T-cell (primary cell): ENCODE measurements around the gene SEC16B. TPM values are rescaled to one million over a fixed set of nuclear protein-coding genes. Genes with fewer than 3 reads are reported as not detected.

ENCODE experiments used
- ATAC-seq, 4 experiments: fragments of 200-7000 bp in 3 of 4; fragments of 150-1000 bp in 1 of 4; cut with Tn5 transposase; replicated peaks in 1 of 4; 1 replicate in 3 of 4; 2 replicates in 1 of 4; pipeline ENCODE4 v1.10.0; 2021; ENCODE audit warnings: moderate library complexity in 3 of 4, mild to moderate bottlenecking in 2 of 4, moderate number of reproducible peaks in 1 of 4
- CTCF ChIA-PET, 2 donors: fragments of 300-600 bp; sonication (Branson Sonifier 250); formaldehyde crosslinking; loops; one replicate each; lab custom pipeline; 2022; ENCODE audit warnings: antibody characterized with exemption in 2 of 2; lab: Charles Lee
- POLR2A ChIA-PET, 2 donors: fragments of 300-600 bp; sonication (Branson Sonifier 250); formaldehyde crosslinking; loops; one replicate each; lab custom pipeline; 2022; ENCODE audit warnings: antibody characterized with exemption in 2 of 2; lab: Charles Lee
- DNase-seq, 35 experiments: peaks; one replicate each; pipeline versions ENCODE4 v3.0.0 to v3.0.0-alpha.2; 2013 to 2023
- H3K27ac ChIP-seq: one replicate; pipeline ENCODE4 v1.5.1; 2013; ENCODE audit warnings: low read length
- H3K27me3 ChIP-seq, 2 experiments: replicated peaks in 1 of 2; 1 replicate in 1 of 2; 2 replicates in 1 of 2; pipeline versions ENCODE4 v1.6.1 to v1.7.0; 2013; ENCODE audit warnings: low read length in 1 of 2, mixed read lengths in 1 of 2; ENCODE audit not compliant: control insufficient read depth in 2 of 2, insufficient read depth in 2 of 2; ENCODE audit errors: extremely low read depth in 1 of 2
- H3K36me3 ChIP-seq, 2 donors: 1 replicate in 1 of 2; 2 replicates in 1 of 2; pipeline versions ENCODE4 v1.6.1 to v1.7.0; 2013; ENCODE audit warnings: low read length in 1 of 2; ENCODE audit not compliant: control insufficient read depth in 2 of 2, insufficient read depth in 1 of 2; ENCODE audit errors: extremely low read depth in 1 of 2
- H3K4me1 ChIP-seq, 2 experiments: 1 replicate in 1 of 2; 2 replicates in 1 of 2; pipeline versions ENCODE4 v1.6.1 to v1.7.0; 2013; ENCODE audit warnings: low read length in 2 of 2, mixed read lengths in 1 of 2; ENCODE audit not compliant: insufficient read depth in 2 of 2, control insufficient read depth in 1 of 2; ENCODE audit errors: extremely low read depth in 1 of 2
- H3K4me3 ChIP-seq, 2 donors: 1 replicate in 1 of 2; 2 replicates in 1 of 2; pipeline versions ENCODE4 v1.5.1 to v1.7.0; 2013; ENCODE audit warnings: mild to moderate bottlenecking in 2 of 2, low read length in 1 of 2, moderate library complexity in 1 of 2; ENCODE audit not compliant: control insufficient read depth in 1 of 2; ENCODE audit errors: extremely low read depth in 1 of 2
- H3K9me3 ChIP-seq: 2 replicates; pipeline ENCODE4 v1.7.0; 2013
- H3K27ac Mint-ChIP-seq, 2 donors: one replicate each; pipeline ENCODE4 v1.8.0; 2020 to 2021; ENCODE audit warnings: mild to moderate bottlenecking in 2 of 2, mixed read lengths in 2 of 2
- H3K27me3 Mint-ChIP-seq, 2 donors: one replicate each; pipeline ENCODE4 v1.8.0; 2021 to 2022; ENCODE audit warnings: mixed read lengths in 2 of 2
- H3K36me3 Mint-ChIP-seq: one replicate; pipeline ENCODE4 v1.8.0; 2021; ENCODE audit warnings: mixed read lengths
- H3K4me1 Mint-ChIP-seq, 3 donors: one replicate each; pipeline ENCODE4 v1.8.0; 2020 to 2022; ENCODE audit warnings: mixed read lengths in 3 of 3, mild to moderate bottlenecking in 1 of 3
- H3K4me3 Mint-ChIP-seq, 3 donors: one replicate each; pipeline ENCODE4 v1.8.0; 2020 to 2022; ENCODE audit warnings: mild to moderate bottlenecking in 3 of 3, mixed read lengths in 3 of 3, moderate library complexity in 3 of 3
- H3K9me3 Mint-ChIP-seq, 3 donors: one replicate each; pipeline ENCODE4 v1.8.0; 2020 to 2022; ENCODE audit warnings: mixed read lengths in 3 of 3
- WGBS: methylation state at CpG from one replicate; pipeline ENCODE4 v1.1.5; 2013; ENCODE audit warnings: missing lambda C conversion rate; ENCODE audit not compliant: insufficient coverage; 5-methylcytosine and 5-hydroxymethylcytosine counted together
- total RNA-seq, 35 experiments: library from RNA in 6 of 35; stranded (reverse) in 6 of 35; fragments of 120-200 nt in 1 of 35; gene quantifications; one replicate each; pipeline versions ENCODE4 v1.2.1 to v1.2.4 and lab custom pipeline; 2013 to 2026

SEC16B gene
- total RNA-seq, 5 donors from 2014 or later (not counting 1 experiment from before 2014, with no cell fraction given): not detected

DNA sequence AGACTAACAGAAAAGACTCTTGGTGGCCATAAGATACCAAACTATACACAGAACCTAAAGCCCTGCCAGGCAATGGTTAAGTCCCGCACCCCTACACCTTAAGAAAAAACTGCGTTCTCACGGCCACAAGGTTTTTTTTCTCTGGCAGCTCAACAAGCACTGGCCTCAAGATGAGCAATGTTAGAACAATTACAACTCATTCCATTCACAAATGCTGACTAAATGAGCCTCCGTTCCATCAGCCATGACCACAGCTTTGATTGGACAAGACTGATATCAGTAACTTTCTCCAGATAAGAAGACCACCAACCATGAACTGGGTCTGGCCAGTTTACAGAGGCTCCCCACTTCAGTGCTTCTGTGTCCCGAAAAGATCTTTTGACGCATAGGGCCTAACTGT lies 31.9 kb downstream of the SEC16B start:
- WGBS: 92% methylated on average over 5 of the region's 6 CpGs
- Mint-ChIP-seq H3K9me3 (no peaks in the 10 kb centered on the region), H3K27ac (no peak overlapping the region), H3K4me1 (no peaks in the 10 kb centered on the region), H3K27me3 (no peaks in the 10 kb centered on the region), H3K4me3 (no peak overlapping the region), H3K36me3 (no peaks in the 10 kb centered on the region)
- POLR2A ChIA-PET: no interaction called here
- Histone ChIP-seq H3K4me1 (no peaks in the 10 kb centered on the region), H3K36me3 (no peaks in the 10 kb centered on the region), H3K4me3 (no peak overlapping the region), H3K27ac (no peak overlapping the region), H3K9me3 (no peaks in the 10 kb centered on the region), H3K27me3 (no peaks in the 10 kb centered on the region)
- CTCF ChIA-PET: no interaction called here
- ATAC-seq: no peak
- DNase-seq: no peak

DNA sequence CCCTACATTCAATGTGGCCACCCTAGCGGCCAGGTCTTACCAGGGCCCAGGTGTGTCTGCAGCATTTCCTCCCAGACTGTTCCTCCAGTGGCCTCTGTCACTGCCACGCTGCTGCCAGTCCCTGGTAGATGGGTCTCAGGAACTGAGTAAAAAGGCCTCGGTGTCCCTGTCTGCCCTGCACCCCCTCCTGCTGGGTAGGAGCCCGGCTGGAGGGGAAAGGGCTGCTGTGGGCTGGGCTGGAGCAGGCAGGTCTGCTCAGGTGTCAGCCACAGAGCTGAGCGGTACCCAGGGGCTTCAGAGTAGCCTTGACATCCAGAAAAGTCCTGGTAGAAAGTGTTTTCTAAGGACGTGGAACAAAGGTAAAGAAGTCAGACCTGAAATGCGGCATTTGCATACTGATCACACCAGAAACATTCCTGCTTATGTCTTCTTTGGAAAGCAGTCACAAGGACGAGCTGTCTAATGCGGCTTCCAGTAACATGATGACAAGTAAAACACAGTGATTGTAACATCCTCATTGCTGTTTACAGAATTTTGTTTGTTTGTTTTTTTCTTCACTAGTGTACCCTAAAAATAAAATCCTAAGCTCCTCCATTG lies 32.6 kb downstream of the SEC16B start:
- Mint-ChIP-seq H3K4me3 (no peak overlapping the region), H3K27me3 (no peaks in the 10 kb centered on the region), H3K27ac (no peak overlapping the region), H3K9me3 (no peaks in the 10 kb centered on the region), H3K4me1 (no peaks in the 10 kb centered on the region), H3K36me3 (no peaks in the 10 kb centered on the region)
- H3K27me3 ChIP-seq: no peaks in the 10 kb centered on the region
- H3K9me3 ChIP-seq: no peaks in the 10 kb centered on the region
- 80% methylated on average over 5 of the region's 9 CpGs for WGBS
- ATAC-seq (no peak), DNase-seq (no peak)
- ChIA-PET CTCF (no interaction called here), POLR2A (no interaction called here)
- H3K27ac ChIP-seq: no peak overlapping the region
- no peak overlapping the region for H3K4me3 ChIP-seq
- H3K36me3 ChIP-seq: no peaks in the 10 kb centered on the region
- no peaks in the 10 kb centered on the region for H3K4me1 ChIP-seq

DNA sequence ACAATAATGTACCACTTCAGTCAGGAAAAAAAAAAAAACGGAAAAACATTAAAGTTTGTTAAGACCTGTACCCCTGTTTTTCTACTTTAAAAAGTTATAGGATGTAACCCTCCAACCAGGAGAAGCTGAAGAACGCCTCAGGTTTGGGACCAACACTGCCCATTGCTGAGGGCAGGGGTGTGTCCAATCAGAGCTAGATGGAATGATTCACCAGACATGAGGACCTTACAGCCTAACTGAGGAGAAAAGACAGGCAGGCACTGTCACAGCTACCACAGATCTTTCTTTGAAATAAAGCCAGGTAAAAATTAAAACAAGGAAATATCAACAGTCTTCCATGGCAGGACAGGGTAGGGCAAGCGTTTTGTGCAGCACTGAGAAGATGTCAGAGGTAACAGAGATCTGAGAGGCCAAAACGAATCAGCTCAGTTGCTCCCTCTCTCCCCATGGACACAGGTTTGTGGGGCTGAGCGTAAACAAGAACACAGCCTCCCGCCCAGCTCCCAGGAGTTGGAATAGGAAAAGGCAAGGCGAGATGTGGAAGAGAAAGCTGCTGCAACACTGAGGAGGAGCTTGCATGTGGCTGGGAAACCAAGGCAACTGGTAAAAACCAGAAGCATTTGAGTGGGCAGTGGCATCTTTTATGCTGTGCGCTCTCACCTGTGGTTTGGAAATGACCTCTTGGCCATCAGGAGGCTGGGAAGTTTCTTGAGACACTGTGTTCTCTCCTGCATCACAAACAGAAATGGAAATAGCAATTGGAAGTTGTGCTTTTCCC lies 34.0 kb downstream of the SEC16B start:
- H3K27me3 Mint-ChIP-seq: no peaks in the 10 kb centered on the region
- H3K4me3 Mint-ChIP-seq: no peak overlapping the region

DNA sequence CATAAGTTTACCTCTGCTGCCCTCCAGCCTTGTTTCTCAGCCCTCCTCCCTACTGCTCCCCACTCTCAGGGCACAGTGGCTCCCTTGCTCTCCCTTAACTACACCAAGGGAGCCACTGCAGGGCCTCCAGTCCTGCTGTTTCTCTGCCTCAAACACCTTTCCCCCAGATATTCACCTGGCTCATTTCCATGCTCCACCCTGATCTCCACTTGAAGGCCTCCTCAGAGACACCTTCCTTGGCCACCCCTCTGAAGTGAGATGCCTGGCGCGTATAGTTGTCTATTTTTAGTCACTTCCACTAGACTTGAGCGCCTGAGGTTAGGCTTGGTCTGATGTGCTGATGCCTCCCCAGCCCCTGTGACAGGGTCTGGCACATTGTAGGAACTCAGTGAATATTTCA lies 34.9 kb downstream of the SEC16B start:
- DNase-seq (no peak), ATAC-seq (no peak)
- POLR2A ChIA-PET: no interaction called here
- no peaks in the 10 kb centered on the region for H3K4me1 ChIP-seq
- no peaks in the 10 kb centered on the region for H3K9me3 ChIP-seq
- Mint-ChIP-seq H3K36me3 (no peaks in the 10 kb centered on the region), H3K4me3 (no peak overlapping the region), H3K9me3 (peaks cover 0 to 3% (median 0%) of the 10 kb centered on the region in 3 donors), H3K4me1 (no peaks in the 10 kb centered on the region), H3K27ac (no peak overlapping the region), H3K27me3 (no peaks in the 10 kb centered on the region)
- no CpG with 5 or more reads among the region's 3 CpGs for WGBS
- H3K36me3 ChIP-seq: no peaks in the 10 kb centered on the region
- no peaks in the 10 kb centered on the region for H3K27me3 ChIP-seq
- H3K27ac ChIP-seq: no peak overlapping the region
- CTCF ChIA-PET: no interaction called here
- H3K4me3 ChIP-seq: no peak overlapping the region

More for the DNA sequence above, 34.0 kb downstream of the SEC16B start:
- no peaks in the 10 kb centered on the region for H3K9me3 ChIP-seq
- DNase-seq: no peak
- 43% methylated on average over 2 of the region's 8 CpGs for WGBS
- POLR2A ChIA-PET: no interaction called here
- H3K36me3 ChIP-seq: no peaks in the 10 kb centered on the region
- no peaks in the 10 kb centered on the region for H3K4me1 ChIP-seq
- no peaks in the 10 kb centered on the region for H3K27me3 ChIP-seq
- Mint-ChIP-seq H3K27ac (no peak overlapping the region), H3K36me3 (no peaks in the 10 kb centered on the region), H3K4me1 (no peaks in the 10 kb centered on the region), H3K9me3 (peaks cover 0 to 3% (median 0%) of the 10 kb centered on the region in 3 donors)
- no peak overlapping the region for H3K27ac ChIP-seq
- H3K4me3 ChIP-seq: no peak overlapping the region
- CTCF ChIA-PET: no interaction called here
- no peak for ATAC-seq

DNA sequence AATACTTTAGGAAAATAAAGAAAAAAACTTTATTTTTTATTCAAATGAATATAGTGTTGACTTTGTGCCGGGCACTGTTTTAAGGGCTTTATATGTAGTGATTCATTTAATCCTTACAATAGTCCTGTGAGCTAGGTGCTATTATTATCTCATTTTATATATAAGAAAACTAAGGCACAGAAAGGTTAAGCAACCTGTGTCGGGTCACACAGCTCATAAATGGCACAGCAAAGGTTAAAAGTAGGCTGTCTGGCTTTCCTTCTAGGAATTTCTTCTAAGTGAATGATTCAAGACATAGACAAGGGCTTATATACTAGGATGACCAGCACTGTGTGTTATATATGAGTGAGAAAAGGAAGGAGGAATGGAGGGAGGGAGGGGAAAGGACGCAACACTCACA lies 35.4 kb downstream of the SEC16B start:
- peaks cover 0 to 3% (median 0%) of the 10 kb centered on the region in 3 donors for H3K9me3 Mint-ChIP-seq
- H3K27ac ChIP-seq: no peak overlapping the region
- 83% methylated on average over 1 of the region's 3 CpGs for WGBS

DNA sequence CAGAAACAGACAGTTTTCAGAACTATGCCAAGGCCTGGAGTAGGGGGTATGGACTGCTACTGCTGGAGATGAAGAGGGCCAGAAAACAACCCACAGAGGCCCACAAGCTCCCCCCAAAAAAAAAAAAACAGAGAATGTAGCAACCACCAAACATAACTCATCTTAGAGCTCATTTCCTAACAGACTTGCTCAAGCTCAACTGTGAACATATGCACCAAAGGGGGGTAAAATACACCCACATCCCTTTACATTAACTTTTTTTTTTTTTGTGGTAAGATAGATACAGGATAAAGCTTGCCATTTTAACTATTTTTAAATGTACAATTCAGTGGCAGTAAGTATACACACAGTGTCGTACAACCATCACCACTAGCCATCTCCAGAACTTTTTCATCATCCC lies 36.0 kb downstream of the SEC16B start:
- Mint-ChIP-seq H3K27me3 (no peaks in the 10 kb centered on the region), H3K4me1 (no peaks in the 10 kb centered on the region), H3K4me3 (no peak overlapping the region), H3K27ac (no peak overlapping the region), H3K36me3 (no peaks in the 10 kb centered on the region), H3K9me3 (peaks cover 0 to 3% (median 0%) of the 10 kb centered on the region in 3 donors)
- DNase-seq (no peak), ATAC-seq (no peak)
- CTCF ChIA-PET: interaction anchor here in 1 of 2 donors (0.6 kb wide), 1 partner anchor 94 kb away, joined by 3 read pairs; no protein-coding TSS in a partner anchor
- Histone ChIP-seq H3K36me3 (no peaks in the 10 kb centered on the region), H3K27me3 (no peaks in the 10 kb centered on the region), H3K9me3 (no peaks in the 10 kb centered on the region), H3K27ac (no peak overlapping the region), H3K4me1 (no peaks in the 10 kb centered on the region), H3K4me3 (no peak overlapping the region)
- 43% methylated on average over 1 of the region's 1 CpG for WGBS
- POLR2A ChIA-PET: interaction anchor here in 1 of 2 donors (0.6 kb wide), 1 partner anchor 28 kb away, joined by 3 read pairs; no protein-coding TSS in a partner anchor

More for the DNA sequence above, 35.4 kb downstream of the SEC16B start:
- H3K4me3 ChIP-seq: no peak overlapping the region
- Mint-ChIP-seq H3K4me1 (no peaks in the 10 kb centered on the region), H3K27ac (no peak overlapping the region), H3K4me3 (no peak overlapping the region), H3K27me3 (no peaks in the 10 kb centered on the region), H3K36me3 (no peaks in the 10 kb centered on the region)
- H3K27me3 ChIP-seq: no peaks in the 10 kb centered on the region
- DNase-seq: no peak
- no peaks in the 10 kb centered on the region for H3K4me1 ChIP-seq
- POLR2A ChIA-PET: interaction anchor here in 1 of 2 donors (0.6 kb wide), 1 partner anchor 29 kb away, joined by 3 read pairs; no protein-coding TSS in a partner anchor
- no peaks in the 10 kb centered on the region for H3K9me3 ChIP-seq
- CTCF ChIA-PET: interaction anchor here in 1 of 2 donors (0.6 kb wide), 1 partner anchor 95 kb away, joined by 3 read pairs; no protein-coding TSS in a partner anchor
- no peak for ATAC-seq
- H3K36me3 ChIP-seq: no peaks in the 10 kb centered on the region
